Liver (tissue), 9 donors: ENCODE measurements around the gene LPO. TPM values are rescaled to one million over a fixed set of nuclear protein-coding genes. Genes with fewer than 3 reads are reported as not detected.

Source experiments
- DNase-seq: peaks from one replicate; pipeline ENCODE4 v3.0.0-alpha.2; 2017; ENCODE audit warnings: low spot score
- H3K27ac ChIP-seq, 2 donors: one replicate each; pipeline ENCODE4 v1.7.0; 2013; ENCODE audit warnings: inconsistent platforms in 2 of 2, low read length in 2 of 2, control low read depth in 1 of 2, low read depth in 1 of 2, mild to moderate bottlenecking in 1 of 2
- H3K27me3 ChIP-seq, 4 donors: one replicate each; pipeline versions ENCODE4 v1.6.1 to v1.7.0; 2013; ENCODE audit warnings: low read length in 3 of 4, inconsistent platforms in 1 of 4, mild to moderate bottlenecking in 1 of 4, moderate library complexity in 1 of 4; ENCODE audit not compliant: control insufficient read depth in 4 of 4, insufficient read depth in 4 of 4
- H3K36me3 ChIP-seq, 4 donors: one replicate each; pipeline versions ENCODE4 v1.6.1 to v1.7.0; 2013; ENCODE audit warnings: low read length in 3 of 4, mild to moderate bottlenecking in 3 of 4, low read depth in 1 of 4, moderate library complexity in 1 of 4; ENCODE audit not compliant: control insufficient read depth in 4 of 4, insufficient read depth in 3 of 4
- H3K4me1 ChIP-seq, 4 donors: one replicate each; pipeline versions ENCODE4 v1.6.1 to v1.7.0; 2013; ENCODE audit warnings: low read length in 3 of 4, mild to moderate bottlenecking in 3 of 4, moderate library complexity in 1 of 4; ENCODE audit not compliant: control insufficient read depth in 4 of 4, insufficient read depth in 4 of 4
- H3K4me3 ChIP-seq, 3 donors: one replicate each; pipeline versions ENCODE4 v1.6.1 to v1.7.0; 2013; ENCODE audit warnings: low read length in 3 of 3, control low read depth in 1 of 3, low read depth in 1 of 3, mild to moderate bottlenecking in 1 of 3
- H3K9ac ChIP-seq, 2 donors: one replicate each; pipeline ENCODE4 v1.7.0; 2013; ENCODE audit warnings: low read length in 2 of 2, mild to moderate bottlenecking in 2 of 2, moderate library complexity in 2 of 2, control low read depth in 1 of 2, low read depth in 1 of 2
- H3K9me3 ChIP-seq, 4 donors: one replicate each; pipeline versions ENCODE4 v1.6.1 to v1.7.0; 2013; ENCODE audit warnings: low read length in 3 of 4; ENCODE audit not compliant: control insufficient read depth in 4 of 4
- ATF3 ChIP-seq: IDR thresholded peaks from 2 replicates; pipeline ENCODE4 v1.6.1; 2016; ENCODE audit warnings: antibody characterized with exemption
- EGR1 ChIP-seq, 2 donors: IDR thresholded peaks; 2 replicates each; pipeline ENCODE4 v1.6.1; 2016 to 2018; ENCODE audit warnings: antibody characterized with exemption in 2 of 2, low read depth in 2 of 2
- FOXA1 ChIP-seq: IDR thresholded peaks from 2 replicates; pipeline ENCODE4 v1.6.1; 2016; ENCODE audit warnings: antibody characterized with exemption
- FOXA2 ChIP-seq: IDR thresholded peaks from 2 replicates; pipeline ENCODE4 v1.6.1; 2016; ENCODE audit warnings: antibody characterized with exemption
- GABPA ChIP-seq, 2 donors: IDR thresholded peaks in 1 of 2; conservative IDR thresholded peaks in 1 of 2; 2 replicates each; pipeline ENCODE4 v1.6.1; 2016; ENCODE audit warnings: antibody characterized with exemption in 2 of 2, mild to moderate bottlenecking in 1 of 2, moderate library complexity in 1 of 2
- HNF4A ChIP-seq, 2 donors: conservative IDR thresholded peaks; 2 replicates each; pipeline ENCODE4 v1.6.1; 2016; ENCODE audit warnings: antibody characterized with exemption in 2 of 2, mild to moderate bottlenecking in 2 of 2
- JUND ChIP-seq, 2 donors: IDR thresholded peaks; 2 replicates each; pipeline ENCODE4 v1.6.1; 2016; ENCODE audit warnings: antibody characterized with exemption in 2 of 2
- NR2F2 ChIP-seq: IDR thresholded peaks from 2 replicates; pipeline ENCODE4 v1.6.1; 2016; ENCODE audit warnings: antibody characterized with exemption
- RAD21 ChIP-seq, 2 donors: IDR thresholded peaks; 2 replicates each; pipeline ENCODE4 v1.6.1; 2016; ENCODE audit warnings: antibody characterized with exemption in 2 of 2, mild to moderate bottlenecking in 2 of 2
- REST ChIP-seq: IDR thresholded peaks from 2 replicates; pipeline ENCODE4 v1.6.1; 2016; ENCODE audit warnings: antibody characterized with exemption, mild to moderate bottlenecking
- RXRA ChIP-seq, 2 donors: IDR thresholded peaks; 2 replicates each; pipeline ENCODE4 v1.6.1; 2017 to 2018; ENCODE audit warnings: antibody characterized with exemption in 2 of 2, mild to moderate bottlenecking in 1 of 2
- SP1 ChIP-seq: IDR thresholded peaks from 2 replicates; pipeline ENCODE4 v1.6.1; 2018; ENCODE audit warnings: antibody characterized with exemption, mild to moderate bottlenecking
- TAF1 ChIP-seq: conservative IDR thresholded peaks from 2 replicates; pipeline ENCODE4 v1.6.1; 2016; ENCODE audit warnings: antibody characterized with exemption, mild to moderate bottlenecking
- WGBS: extraction: QIAGEN DNeasy Blood & Tissue Kit; methylation state at CpG from one replicate; pipeline ENCODE4 v1.1.7; 2013; 5-methylcytosine and 5-hydroxymethylcytosine counted together
- polyA plus RNA-seq, 2 donors: library from polyadenylated mRNA; stranded (reverse) in 1 of 2; unstranded in 1 of 2; fragments of 200-250 nt in 1 of 2; fragments of >200 nt in 1 of 2; fragmentation: Nextera tagmentation in 1 of 2; extraction: Ambion mirVana in 1 of 2; gene quantifications; one replicate each; pipeline versions ENCODE4 v1.2.1 to v1.2.3, GENCODE V29; 2013 to 2015
- total RNA-seq, 2 donors: library from RNA; depleted of rRNA; stranded (reverse); fragments of >200 nt; gene quantifications; one replicate each; pipeline ENCODE4 v1.2.3, GENCODE V29; 2014
- TF ChIP-seq, protein P1 (sequence below): IDR thresholded peaks from 2 replicates; pipeline ENCODE4 v1.6.1; 2016; ENCODE audit warnings: antibody characterized with exemption
- TF ChIP-seq, protein P2 (sequence below): IDR thresholded peaks from 2 replicates; pipeline ENCODE4 v1.6.1; 2016; ENCODE audit warnings: antibody characterized with exemption
- TF ChIP-seq, protein P3 (sequence below): fragments of 150-350 bp; IDR thresholded peaks from 2 replicates; pipeline ENCODE4 v1.5.1; 2017; ENCODE audit warnings: improper control_type of control experiment, low read depth, low read length; ENCODE audit not compliant: missing input control
- donor health status: healthy.
- donor health status: healthy.
- donor health status: healthy.
- donor health status: healthy.
- donor health status: healthy.

LPO gene
- total and polyA plus RNA-seq, 4 donors, result not detected

DNA sequence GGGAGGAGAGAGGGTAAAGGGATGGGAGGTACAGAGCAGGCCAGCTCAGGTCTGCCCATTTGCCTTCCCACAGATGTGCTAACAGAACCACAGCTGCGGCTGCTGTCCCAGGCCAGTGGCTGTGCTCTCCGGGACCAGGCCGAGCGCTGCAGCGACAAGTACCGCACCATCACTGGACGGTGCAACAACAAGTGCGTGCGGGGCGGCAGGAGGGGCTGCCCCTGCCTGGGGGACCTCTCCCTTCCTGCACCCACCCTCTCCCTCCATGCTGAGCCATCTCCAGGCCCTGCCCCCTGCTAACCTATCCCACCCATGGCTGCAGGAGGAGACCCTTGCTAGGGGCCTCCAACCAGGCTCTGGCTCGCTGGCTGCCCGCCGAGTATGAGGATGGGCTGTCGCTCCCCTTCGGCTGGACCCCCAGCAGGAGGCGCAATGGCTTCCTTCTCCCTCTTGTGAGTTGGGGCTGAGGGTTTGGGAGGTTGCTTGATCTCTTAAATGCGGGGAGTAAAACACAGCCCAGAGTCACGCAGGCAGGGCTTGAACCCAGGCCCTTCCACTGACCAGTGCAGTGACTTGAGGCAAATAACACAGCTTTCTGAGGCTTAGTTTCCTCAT, 44.6 kb upstream of the LPO start:
- H3K36me3 ChIP-seq, result no peaks in the 10 kb centered on the region
- 76% methylated on average over 18 of the region's 18 CpGs for WGBS
- TF ChIP-seq, protein P1, sequence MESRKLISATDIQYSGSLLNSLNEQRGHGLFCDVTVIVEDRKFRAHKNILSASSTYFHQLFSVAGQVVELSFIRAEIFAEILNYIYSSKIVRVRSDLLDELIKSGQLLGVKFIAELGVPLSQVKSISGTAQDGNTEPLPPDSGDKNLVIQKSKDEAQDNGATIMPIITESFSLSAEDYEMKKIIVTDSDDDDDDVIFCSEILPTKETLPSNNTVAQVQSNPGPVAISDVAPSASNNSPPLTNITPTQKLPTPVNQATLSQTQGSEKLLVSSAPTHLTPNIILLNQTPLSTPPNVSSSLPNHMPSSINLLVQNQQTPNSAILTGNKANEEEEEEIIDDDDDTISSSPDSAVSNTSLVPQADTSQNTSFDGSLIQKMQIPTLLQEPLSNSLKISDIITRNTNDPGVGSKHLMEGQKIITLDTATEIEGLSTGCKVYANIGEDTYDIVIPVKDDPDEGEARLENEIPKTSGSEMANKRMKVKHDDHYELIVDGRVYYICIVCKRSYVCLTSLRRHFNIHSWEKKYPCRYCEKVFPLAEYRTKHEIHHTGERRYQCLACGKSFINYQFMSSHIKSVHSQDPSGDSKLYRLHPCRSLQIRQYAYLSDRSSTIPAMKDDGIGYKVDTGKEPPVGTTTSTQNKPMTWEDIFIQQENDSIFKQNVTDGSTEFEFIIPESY, result no peak
- TF ChIP-seq REST, result no peak
- TF ChIP-seq, protein P2, sequence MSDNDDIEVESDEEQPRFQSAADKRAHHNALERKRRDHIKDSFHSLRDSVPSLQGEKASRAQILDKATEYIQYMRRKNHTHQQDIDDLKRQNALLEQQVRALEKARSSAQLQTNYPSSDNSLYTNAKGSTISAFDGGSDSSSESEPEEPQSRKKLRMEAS, result no peak
- TF ChIP-seq TAF1, result no peak
- TF ChIP-seq HNF4A (conservative IDR thresholded peaks at IDR 0.05), result no peak
- TF ChIP-seq FOXA2, result no peak
- TF ChIP-seq, protein P3, sequence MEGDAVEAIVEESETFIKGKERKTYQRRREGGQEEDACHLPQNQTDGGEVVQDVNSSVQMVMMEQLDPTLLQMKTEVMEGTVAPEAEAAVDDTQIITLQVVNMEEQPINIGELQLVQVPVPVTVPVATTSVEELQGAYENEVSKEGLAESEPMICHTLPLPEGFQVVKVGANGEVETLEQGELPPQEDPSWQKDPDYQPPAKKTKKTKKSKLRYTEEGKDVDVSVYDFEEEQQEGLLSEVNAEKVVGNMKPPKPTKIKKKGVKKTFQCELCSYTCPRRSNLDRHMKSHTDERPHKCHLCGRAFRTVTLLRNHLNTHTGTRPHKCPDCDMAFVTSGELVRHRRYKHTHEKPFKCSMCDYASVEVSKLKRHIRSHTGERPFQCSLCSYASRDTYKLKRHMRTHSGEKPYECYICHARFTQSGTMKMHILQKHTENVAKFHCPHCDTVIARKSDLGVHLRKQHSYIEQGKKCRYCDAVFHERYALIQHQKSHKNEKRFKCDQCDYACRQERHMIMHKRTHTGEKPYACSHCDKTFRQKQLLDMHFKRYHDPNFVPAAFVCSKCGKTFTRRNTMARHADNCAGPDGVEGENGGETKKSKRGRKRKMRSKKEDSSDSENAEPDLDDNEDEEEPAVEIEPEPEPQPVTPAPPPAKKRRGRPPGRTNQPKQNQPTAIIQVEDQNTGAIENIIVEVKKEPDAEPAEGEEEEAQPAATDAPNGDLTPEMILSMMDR, result no peak
- TF ChIP-seq EGR1 (IDR thresholded peaks at IDR 0.05; ENCODE audit: low read depth in 2 of 2), result no peak
- no peak for TF ChIP-seq GABPA (IDR thresholded peaks at IDR 0.05 in 1 of 2, conservative IDR thresholded peaks at IDR 0.05 in 1 of 2)
- TF ChIP-seq RXRA (IDR thresholded peaks at IDR 0.05), result no peak
- TF ChIP-seq SP1, result no peak
- H3K4me1 ChIP-seq, result no peaks in the 10 kb centered on the region
- H3K9me3 ChIP-seq, result no peaks in the 10 kb centered on the region
- no peak for DNase-seq
- peaks cover 0 to 9% (median 0%) of the 10 kb centered on the region in 4 donors for H3K27me3 ChIP-seq
- H3K4me3 ChIP-seq, result no peak overlapping the region
- H3K9ac ChIP-seq, result no peak overlapping the region
- no peak overlapping the region for H3K27ac ChIP-seq

- H3K9me3 ChIP-seq, result no peaks in the 10 kb centered on the region
- H3K4me3 ChIP-seq, result no peak overlapping the region
- no peak overlapping the region for H3K27ac ChIP-seq
- 84% methylated on average over 5 of the region's 5 CpGs for WGBS
- H3K27me3 ChIP-seq, result peaks cover 0 to 8% (median 0%) of the 10 kb centered on the region in 4 donors
- no peaks in the 10 kb centered on the region for H3K36me3 ChIP-seq
- H3K4me1 ChIP-seq, result no peaks in the 10 kb centered on the region
- H3K9ac ChIP-seq, result no peak overlapping the region
- DNase-seq, result no peak
- TF ChIP-seq GABPA (IDR thresholded peaks at IDR 0.05 in 1 of 2, conservative IDR thresholded peaks at IDR 0.05 in 1 of 2) (no peak), EGR1 (IDR thresholded peaks at IDR 0.05; ENCODE audit: low read depth in 2 of 2) (no peak), HNF4A (conservative IDR thresholded peaks at IDR 0.05) (no peak), NR2F2 (no peak), FOXA1 (no peak), ATF3 (no peak), JUND (IDR thresholded peaks at IDR 0.05) (no peak), RXRA (IDR thresholded peaks at IDR 0.05) (no peak), RAD21 (IDR thresholded peaks at IDR 0.05) (no peak)
- TF ChIP-seq, protein P1, result no peak
- TF ChIP-seq, protein P3, result no peak
- TF ChIP-seq, protein P2, result no peak
These were observed 42.8 kb upstream of the LPO start for GRCh38 chr17:58195518-58196123.
